NOMO-1 (cell line): Measurements from ENCODE around the gene TCOF1.

Source experiments
- DNase-seq, 2 experiments: peaks; one replicate each; lab custom pipeline; 2025; ENCODE audit not compliant: unreplicated experiment in 2 of 2; lab: John Stamatoyannopoulos, UW

The TCOF1 gene

GRCh38 chr5:150446088-150446487 lies 88.6 kb downstream of the TCOF1 start:
- DNase-seq = no peak

DNA sequence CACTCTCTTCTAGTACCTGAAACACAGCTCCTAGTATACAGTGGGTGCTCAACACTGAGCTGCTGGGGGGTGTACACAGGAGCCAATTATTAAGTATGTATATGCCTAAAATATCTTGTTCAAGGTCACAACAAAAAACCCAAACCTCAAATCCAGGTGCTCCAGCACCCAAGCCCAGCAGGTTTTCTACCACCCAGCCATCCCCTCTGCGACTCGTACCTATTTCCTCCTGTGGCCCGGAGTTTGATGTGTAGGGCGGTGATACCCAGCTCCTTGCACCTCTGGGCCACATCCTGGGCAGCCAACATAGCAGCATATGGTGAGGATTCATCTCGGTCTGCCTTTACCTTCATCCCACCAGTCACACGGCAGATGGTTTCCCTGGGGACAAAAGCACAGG lies 89.1 kb downstream of the TCOF1 start:
- DNase-seq = no peak

GRCh38 chr5:150447188-150447587 lies 89.7 kb downstream of the TCOF1 start:
- no peak for DNase-seq

DNA sequence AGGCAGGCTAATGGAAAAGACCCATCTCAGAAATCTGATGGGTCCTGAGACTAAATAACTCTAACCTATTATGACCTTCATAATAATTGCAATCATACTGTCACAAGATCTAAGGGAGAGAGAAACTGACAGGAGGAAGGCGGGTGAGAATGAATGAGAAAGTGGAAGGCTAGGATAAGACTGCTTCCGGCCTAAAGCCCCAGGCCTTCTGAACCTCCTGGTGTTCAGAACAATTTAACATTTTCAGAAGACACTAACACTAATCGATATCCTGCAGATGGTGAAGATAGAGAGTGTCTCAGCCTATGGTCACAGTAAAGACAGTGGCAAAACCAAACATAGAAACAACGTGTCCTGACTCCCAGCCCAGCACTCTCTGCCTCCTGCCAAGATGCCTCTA lies 90.8 kb downstream of the TCOF1 start:
- DNase-seq = peak in 1 of 2 experiments; percentile 29

GRCh38 chr5:150448952-150449516 lies 91.5 kb downstream of the TCOF1 start:
- DNase-seq = peak in 1 of 2 experiments; percentile 15
